Islet of Langerhans (tissue), 1 donor: Measurements from ENCODE around the gene TSC2.

ENCODE experiments used
- FAIRE-seq: peaks from one replicate; lab custom pipeline; 2011; peaks lifted over from hg19 to GRCh38; lab: Jason Lieb, UNC

The TSC2 gene

DNA sequence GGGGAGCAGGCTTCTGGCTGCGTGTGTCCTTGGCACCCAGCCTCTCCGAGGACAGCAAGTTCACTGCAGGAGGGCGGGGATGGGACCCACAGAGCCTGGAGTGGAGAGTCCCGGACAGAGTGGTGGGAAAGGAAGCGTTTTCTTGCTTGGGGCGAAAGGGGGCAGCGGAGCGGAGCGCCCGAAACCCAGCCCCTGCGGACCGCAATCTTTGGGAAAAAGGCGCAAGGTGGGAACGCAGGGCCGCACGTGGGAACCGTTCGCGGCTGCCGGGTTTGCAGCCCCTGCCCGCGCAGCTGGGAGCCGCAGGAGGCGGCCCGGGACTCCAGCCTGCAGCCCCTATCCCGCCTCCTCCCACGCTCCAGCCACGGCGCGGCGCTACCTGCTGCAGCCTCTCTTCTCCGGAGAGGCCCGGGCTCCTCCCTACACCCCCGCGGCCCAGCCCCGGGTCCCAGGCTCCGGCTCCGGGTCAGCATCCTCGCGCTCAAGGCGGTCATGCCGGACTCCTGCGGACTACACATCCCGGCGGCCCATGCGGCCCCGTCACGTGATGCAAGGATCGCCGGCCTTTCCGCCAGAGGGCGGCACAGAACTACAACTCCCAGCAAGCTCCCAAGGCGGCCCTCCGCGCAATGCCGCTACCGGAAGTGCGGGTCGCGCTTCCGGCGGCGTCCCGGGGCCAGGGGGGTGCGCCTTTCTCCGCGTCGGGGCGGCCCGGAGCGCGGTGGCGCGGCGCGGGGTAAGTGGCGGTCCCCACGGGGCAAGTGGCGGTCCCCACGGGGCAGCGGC lies at the start of gene TSC2, which contains the start of gene NTHL1:
TSC2 (plus strand) TSS at position 656 of the 786 bp plus-strand sequence. CDS start 631 bp downstream, outside the sequence.
NTHL1 (minus strand) TSS at position 505 of the 786 bp plus-strand sequence; CDS start at position 494, 11 bp downstream.
- FAIRE-seq: no peak

GRCh38 chr16:1998360-1998835 lies 49.4 kb upstream of the TSC2 start:
- FAIRE-seq: no peak

DNA sequence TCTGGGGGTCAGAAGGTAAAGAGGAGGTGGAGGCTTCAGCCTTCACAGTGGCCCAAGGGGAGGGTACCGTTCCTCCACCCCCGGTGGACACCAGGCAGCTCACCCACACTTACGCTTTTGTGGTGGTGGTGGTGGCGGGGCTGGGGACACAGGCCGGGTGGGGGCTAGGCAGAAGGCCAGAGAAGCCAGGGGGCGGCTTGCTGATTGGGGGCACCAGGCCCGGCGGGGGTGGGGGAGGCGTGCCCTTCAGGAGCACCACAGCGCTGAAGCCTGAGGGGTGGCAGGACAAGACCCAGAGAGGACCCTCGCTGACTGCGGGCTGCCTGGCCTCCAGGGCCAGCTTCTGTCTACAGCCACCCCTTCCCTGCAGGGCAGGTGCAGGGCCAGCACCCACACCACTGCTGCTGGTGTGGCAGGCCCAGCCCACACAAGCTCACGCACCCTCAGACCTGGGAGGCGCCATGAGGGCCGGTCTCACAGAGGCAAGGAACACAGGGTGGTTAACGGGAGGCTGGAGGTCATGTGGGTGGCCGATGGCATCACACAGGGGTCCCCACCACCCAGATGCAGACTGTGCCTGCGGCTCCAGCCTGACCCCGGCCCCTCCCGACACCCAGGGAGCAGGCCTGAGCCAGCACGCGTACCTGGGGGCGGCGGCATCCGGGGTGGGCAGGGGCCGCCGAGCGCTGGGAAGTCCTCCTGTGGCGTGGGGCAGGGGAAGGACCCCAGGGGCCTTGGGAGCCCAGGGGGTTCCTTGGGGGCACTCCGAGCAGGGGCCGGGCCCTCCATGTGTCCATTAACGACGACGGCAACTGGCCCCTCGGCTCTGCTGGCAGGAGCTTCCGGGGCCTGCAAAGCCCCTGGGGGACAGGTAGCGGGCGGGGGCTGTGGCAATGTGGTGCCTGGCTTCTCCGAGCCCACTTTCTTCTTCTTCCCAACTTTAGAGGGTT lies 48.7 kb upstream of the TSC2 start:
- no peak for FAIRE-seq

DNA sequence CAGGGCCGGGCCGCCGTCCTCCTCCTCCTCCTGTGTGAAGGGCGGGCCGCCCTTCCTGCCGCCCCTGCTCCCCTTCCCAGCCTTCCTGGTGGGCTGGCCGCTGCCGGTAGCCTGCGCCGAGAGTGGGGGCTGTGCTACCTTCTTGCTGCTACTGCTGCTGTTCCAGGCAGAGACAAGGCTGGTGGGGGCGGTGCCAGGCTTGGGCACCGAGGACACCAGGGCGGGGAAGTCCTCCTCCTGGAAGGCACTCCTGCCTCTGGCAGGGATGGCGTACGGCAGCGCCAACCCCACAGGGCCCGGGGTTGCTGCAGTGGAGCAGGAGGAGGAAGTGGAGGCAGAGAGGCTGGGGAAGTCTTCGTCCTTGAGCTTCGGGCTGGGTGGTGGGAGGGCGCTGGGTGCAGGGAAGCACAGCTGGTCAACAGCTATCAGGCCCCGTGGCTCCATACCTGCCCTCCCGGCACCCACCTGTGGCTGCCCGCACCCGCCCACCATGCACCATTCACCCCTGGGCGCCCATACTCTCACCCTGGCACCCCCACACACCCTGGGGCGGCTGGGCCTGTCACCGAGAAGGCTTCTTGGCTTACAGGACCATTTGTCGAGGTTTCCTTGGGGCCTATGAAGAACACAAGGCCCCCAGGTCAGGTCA lies 47.8 kb upstream of the TSC2 start:
- FAIRE-seq: no peak

GRCh38 chr16:2001035-2001434 lies 46.8 kb upstream of the TSC2 start:
- no peak for FAIRE-seq

DNA sequence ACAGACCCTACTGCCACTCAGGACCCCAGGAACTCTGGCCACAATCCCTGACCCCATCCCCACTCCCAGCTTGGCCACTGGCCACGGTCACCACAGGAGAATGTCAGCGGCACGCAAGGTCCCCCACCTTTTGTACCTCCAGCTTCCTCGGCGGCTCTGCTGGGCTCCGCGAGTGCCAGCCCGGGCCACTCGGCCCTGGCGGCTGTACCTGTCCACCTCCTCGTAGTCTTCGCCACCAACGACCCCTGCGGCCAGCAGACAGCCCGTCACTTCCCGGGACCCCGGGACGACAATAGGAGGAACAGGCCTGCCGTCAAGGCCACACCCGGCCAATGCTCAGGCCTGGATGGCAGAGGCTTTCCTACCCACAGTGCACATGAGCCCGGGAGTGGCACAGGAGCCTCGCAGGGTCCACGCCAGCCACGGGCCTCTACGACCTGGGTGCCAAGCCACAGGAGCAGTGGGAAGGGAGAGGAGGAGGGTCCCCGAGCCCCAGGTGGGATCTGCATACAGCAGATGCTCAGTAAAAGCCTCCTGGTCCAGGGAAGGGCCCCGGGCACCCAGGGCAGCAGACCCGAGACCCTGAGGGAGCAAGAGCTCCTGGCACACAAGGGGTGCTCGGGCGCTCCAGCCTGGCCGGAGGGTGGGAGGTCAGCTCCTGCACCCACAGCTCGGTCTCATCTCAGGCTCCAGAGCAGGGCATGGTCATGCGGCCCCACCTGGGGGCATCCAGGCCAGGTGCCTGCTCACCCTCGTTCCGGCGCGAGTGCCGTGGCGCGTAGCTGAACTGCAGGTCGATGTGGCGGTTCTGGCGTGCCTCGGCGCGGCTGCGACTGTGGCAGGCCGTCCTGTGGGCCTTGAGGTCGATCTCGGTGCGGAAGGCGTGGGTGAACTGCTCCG lies 46.1 kb upstream of the TSC2 start:
- FAIRE-seq: no peak

- FAIRE-seq: no peak
Observed at GRCh38 chr16:2002406-2003230, 45.2 kb upstream of the TSC2 start.

- FAIRE-seq: no peak
Observed at GRCh38 chr16:2003231-2003826, 44.5 kb upstream of the TSC2 start.

DNA sequence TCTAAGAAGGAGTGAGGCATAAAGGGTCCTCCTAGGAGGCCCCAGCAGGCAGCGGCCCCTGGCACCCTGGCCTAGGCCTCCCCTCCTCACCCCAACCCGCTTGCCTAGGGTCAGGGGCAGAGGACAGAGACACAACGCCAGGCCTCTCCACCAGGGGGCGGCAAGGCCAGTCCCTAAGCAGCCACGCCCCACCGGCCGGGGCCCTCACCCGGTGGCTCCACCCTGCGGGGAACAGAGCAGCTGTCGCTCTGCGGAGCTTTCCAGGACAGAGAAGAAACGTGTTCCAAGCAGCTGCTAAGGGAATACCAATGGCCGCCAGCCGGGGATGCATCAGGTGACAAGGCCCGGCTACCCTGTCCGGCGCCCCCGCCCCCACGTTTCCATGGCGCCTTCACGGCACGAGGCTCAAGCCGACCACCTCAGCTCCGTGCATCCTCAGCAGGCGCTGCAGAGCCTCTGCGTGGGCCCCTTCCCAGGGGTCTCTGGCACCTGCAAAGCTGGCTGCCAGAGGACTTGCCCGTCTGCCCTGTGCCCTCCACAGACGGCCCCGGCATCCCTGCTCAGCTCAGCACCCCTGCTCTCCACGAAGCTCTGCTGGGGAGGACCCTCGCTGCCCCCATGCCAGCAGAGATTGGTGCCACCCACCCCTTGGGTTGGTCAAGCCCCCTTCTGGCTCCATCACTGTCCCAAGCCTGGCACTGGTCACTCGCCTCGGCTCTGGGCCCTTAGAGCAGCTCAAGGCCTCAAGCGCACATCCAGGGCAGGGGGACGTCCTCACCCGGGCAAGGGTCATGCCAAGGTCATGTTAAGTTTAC lies 43.8 kb upstream of the TSC2 start:
- FAIRE-seq: no peak

GRCh38 chr16:2004795-2005517 lies 42.8 kb upstream of the TSC2 start:
- no peak for FAIRE-seq

DNA sequence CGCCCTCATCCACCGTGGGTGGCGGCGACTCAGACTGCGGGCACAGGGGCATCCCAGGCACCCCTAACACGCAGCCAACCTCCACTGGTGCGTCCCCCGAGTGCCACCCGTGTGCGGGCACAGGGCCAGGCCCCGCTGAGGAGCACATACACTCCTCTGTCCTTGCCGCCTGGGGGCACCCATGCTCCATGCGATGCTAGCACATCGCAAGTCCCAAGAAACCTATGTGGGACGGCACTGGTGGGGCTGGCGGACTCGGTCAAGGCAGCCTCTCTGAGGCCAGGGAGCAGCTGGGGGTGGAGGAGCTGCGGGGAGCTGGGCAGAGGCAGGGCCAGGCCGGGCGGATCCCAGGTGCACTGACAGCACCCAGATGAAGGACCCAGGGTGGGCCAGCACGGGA lies 42.1 kb upstream of the TSC2 start:
- FAIRE-seq: no peak

- no peak for FAIRE-seq
Observed at GRCh38 chr16:2006317-2006716, 41.5 kb upstream of the TSC2 start.

- no peak for FAIRE-seq
Observed at GRCh38 chr16:2007081-2007836, 40.5 kb upstream of the TSC2 start.

GRCh38 chr16:2008009-2008526 lies 39.7 kb upstream of the TSC2 start:
- no peak for FAIRE-seq

- FAIRE-seq: no peak
Observed at GRCh38 chr16:2008631-2009163, 39.1 kb upstream of the TSC2 start.

- no peak for FAIRE-seq
Observed at GRCh38 chr16:2009164-2009711, 38.5 kb upstream of the TSC2 start.
